Breast epithelium (tissue), 3 donors: ENCODE results near the gene IGFBP1.

Source experiments
- POLR2A ChIP-seq: fragments of 450-650 bp; IDR thresholded peaks from one replicate; pipeline ENCODE4 v1.6.1; 2016; ENCODE audit warnings: antibody characterized with exemption, mild to moderate bottlenecking, moderate library complexity
- POLR2AphosphoS5 ChIP-seq, 3 donors: sonication (generic); formaldehyde crosslinking; IDR thresholded peaks; one replicate each; pipeline ENCODE4 v1.6.1; 2017; ENCODE audit warnings: antibody characterized with exemption in 3 of 3
- TF ChIP-seq, protein P1 (sequence below), 3 donors: fragments of 450-650 bp; IDR thresholded peaks; one replicate each; pipeline ENCODE4 v1.5.1; 2016 to 2017; ENCODE audit warnings: antibody characterized with exemption in 3 of 3, mild to moderate bottlenecking in 3 of 3, moderate library complexity in 3 of 3

- TF ChIP-seq, protein P1, sequence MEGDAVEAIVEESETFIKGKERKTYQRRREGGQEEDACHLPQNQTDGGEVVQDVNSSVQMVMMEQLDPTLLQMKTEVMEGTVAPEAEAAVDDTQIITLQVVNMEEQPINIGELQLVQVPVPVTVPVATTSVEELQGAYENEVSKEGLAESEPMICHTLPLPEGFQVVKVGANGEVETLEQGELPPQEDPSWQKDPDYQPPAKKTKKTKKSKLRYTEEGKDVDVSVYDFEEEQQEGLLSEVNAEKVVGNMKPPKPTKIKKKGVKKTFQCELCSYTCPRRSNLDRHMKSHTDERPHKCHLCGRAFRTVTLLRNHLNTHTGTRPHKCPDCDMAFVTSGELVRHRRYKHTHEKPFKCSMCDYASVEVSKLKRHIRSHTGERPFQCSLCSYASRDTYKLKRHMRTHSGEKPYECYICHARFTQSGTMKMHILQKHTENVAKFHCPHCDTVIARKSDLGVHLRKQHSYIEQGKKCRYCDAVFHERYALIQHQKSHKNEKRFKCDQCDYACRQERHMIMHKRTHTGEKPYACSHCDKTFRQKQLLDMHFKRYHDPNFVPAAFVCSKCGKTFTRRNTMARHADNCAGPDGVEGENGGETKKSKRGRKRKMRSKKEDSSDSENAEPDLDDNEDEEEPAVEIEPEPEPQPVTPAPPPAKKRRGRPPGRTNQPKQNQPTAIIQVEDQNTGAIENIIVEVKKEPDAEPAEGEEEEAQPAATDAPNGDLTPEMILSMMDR (IDR thresholded peaks at IDR 0.05) = no peak
- TF ChIP-seq POLR2A (no peak), POLR2AphosphoS5 (IDR thresholded peaks at IDR 0.05) (no peak)
Observed at GRCh38 chr7:45888993-45889366, 692 bp downstream of the IGFBP1 start.
